ENCODE measurements around the gene DNAH1.

DNA sequence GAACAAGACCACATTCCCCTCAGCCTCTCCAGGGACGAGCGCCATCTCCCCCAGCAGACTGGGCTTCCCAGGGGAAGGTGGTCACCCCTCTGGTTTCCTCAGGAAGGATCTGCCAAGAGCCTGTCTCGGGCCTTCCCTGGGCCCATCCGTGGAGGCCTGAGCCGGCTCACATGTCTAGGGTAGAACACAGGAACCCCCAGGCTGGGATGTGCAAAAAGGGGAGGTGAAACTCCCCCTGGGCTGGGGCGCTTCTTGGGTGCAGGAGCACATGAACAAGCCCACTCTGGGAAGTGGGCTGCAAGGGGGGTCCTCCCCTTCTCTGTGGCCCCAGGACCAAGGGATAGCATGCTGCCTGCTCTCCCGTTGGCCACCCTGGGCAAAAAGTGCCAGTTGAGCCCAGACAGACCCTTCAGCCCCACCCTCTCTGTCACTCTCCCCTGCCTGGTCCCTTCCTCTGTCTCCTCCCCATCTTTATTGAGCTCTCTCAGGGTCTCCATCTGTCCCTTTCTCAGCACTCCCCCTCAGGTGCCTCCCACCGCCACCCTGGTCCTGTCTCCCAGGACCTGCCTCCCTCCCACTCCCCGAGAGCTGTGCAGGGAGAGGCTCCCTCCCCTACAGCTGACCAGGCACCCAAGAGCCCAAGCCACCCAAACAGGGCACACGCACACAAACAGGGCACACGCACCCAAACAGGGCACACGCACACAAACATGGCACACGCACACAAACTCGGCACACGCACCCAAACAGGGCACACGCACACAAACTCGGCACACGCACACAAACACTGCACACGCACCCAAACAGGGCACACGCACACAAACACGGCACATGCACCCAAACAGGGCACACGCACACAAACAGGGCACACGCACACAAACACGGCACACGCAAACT lies 127.9 kb downstream of the DNAH1 start:
- TF ChIP-seq CTCF (IDR thresholded peaks at IDR 0.05; ENCODE audit: poor library complexity), result no peak
- no peak for TF ChIP-seq EZH2 (IDR thresholded peaks at IDR 0.05; ENCODE audit: borderline replicate concordance)
- no peak for TF ChIP-seq EZH2phosphoT487 (IDR thresholded peaks at IDR 0.05; ENCODE audit: low read depth, severe bottlenecking, unreplicated experiment)

Measured in hepatocyte (in vitro differentiated cells).